NCI-H510A (cell line): Measurements from ENCODE around the gene ASCC2.
A peak's percentile ranks its signal among the peaks of the same experiment; 100 is the strongest.

Experiments used
- DNase-seq: peaks from one replicate; lab custom pipeline; 2025; lab: John Stamatoyannopoulos, UW

Gene ASCC2

GRCh38 chr22:29816980-29817379 is 21.1 kb downstream of the ASCC2 start:
- no peak for DNase-seq

- no peak for DNase-seq
These were observed 21.5 kb downstream of the ASCC2 start for GRCh38 chr22:29816539-29816938.

DNA sequence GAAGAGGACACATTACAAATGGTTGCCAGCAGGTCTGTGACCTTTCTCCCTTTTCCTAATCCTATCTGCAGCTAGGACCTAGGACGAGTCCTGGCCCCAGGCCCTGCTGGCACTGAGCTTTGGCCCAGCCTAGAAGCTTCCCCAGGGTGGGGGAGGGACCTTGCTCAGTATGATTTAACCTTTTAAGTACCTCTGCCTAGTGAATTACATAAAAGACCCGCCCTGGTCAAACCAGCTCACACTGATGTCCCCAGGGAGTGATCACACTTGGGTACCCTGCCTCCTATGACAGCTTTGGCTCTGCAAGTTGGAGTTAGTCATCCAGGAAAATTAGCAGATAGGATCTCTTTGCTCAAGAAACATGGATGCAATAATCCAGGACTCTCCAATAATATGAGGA is 21.9 kb downstream of the ASCC2 start:
- DNase-seq: no peak

- DNase-seq: no peak
These were observed 22.5 kb downstream of the ASCC2 start for GRCh38 chr22:29815580-29815979.

DNA sequence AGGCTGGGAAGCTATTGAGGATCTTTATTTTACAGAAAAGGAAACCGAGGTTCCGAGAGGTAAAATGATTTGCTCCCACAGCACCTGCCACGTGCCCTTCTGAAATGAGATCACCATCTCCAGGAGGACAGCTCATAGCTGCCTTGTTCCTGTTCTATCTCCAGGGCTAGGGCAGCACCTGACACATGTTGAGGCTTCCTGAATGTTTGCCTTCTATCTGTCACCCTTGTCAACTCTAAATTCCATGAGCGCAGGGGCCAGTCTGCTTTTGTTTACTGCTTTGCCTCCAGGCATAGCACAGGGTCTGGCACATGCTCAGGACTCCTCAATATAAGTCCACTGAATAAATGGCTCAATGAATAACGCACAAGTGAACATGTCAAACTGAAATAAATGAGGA is 24.1 kb downstream of the ASCC2 start:
- DNase-seq: no peak

DNA sequence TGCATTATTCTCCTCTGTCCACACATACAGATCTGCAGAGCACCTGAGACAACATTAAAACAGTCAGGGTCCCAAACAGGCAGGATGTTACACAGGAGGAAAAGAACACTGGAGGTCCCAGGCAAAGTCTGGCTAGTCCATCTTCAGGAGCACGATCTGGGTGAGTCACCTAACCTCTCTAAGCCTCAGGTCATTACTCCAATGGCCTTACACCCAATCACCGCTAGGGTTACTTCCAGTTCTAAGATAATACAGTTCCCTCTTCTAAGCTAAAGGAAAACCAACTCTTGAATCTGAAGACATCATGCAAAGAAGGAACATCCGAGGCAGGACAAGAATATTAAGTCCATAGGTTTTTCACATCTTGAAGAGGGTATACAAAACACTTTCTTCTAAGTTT is 24.5 kb downstream of the ASCC2 start:
- DNase-seq: no peak

DNA sequence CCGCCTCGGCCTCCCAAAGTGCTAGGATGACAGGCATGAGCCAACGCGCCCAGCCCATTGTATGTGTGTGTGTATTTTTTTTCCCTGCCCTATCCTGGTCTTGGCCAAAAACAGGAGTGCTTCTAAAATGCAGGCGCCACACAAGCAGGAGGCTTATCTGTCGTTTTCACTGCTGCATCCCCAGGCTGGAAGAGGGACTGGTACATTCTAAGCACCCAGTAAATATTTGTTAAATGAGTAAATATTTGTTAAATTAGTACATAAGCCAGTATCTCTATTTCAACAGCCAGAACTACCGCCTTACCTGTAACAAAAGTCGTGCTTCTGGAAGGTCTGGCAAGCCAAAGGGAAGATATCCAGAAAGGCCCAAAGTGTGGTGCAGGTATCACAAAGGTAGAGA is 24.9 kb downstream of the ASCC2 start:
- DNase-seq: no peak

DNA sequence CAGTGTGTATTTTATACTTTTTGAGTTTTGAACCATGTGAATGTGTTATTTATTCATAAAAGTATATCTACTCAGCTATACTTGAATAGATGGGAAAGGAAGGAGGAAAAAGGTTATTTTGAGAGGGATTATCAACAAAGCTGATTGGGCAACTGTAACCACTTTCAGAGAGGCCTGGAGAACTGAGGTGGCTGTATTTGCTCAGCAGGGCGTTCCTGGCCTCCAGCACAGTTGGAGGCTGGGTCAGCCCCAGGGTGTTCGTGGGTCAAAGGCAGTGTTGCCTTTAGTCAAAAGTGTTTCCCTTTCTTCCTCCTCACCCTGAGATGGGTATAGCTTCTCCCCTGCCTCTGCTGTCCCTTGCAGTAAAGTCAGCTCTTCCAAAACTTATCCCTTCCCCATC is 26.7 kb downstream of the ASCC2 start:
- no peak for DNase-seq

DNA sequence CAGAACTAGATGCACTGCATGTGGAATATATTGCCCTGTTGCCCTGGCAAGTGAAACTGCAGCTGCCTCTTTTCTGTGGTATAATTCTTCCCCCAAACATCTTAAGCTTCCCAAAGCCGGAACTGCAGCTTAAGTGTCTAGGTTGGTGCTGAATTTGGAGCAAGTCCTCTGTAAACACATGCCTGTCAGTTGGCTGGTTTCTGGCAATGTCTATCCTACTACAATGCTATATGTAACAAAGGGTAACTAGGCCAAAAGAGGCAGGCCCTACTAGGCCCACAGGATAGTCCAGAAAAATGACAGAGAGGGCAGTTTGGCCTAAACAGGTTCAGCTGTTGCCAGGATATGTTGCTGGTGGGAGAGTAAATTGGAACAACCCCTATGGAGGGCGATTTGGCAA is 27.9 kb downstream of the ASCC2 start:
- DNase-seq: no peak

- no peak for DNase-seq
These were observed 31.9 kb downstream of the ASCC2 start for GRCh38 chr22:29806196-29806595.

DNA sequence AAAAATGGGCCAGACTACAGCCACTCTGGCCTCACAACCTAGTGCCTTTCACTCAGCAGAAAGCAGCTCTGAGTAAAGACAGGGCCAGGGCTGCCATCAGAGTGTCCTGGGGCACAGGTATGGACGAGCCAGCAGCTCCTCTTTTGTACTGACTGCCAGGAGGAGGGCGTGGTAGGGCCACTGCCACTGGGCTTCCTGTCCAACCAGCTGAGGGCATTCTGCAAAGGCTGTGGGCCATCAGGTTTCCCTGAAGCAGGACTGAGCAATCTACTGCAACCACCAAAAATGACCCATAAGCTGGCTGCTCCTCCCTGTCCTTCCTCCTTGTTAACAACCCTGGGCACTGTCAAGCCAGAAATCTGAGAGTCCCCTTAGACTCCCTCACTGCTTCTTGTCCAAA is 33.1 kb downstream of the ASCC2 start:
- DNase-seq: no peak

DNA sequence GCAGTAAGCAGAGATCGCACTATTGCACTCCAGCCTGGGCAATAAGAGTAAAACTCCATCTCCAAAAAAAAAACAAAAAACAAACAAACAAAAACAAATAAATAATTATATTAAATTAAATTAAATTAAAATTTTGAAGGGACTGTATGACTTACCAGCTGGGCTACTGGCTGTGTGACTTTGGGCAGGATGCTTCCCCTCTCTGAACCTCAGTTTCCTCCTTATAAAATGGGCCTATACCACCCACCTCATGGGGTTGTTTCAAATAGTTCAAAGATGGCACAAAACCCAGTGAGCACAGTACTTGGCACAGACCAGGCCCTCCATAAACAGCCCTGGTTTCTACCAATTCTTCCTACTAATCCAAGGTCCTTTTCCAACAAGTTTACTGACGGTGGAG is 34.9 kb downstream of the ASCC2 start:
- no peak for DNase-seq

DNA sequence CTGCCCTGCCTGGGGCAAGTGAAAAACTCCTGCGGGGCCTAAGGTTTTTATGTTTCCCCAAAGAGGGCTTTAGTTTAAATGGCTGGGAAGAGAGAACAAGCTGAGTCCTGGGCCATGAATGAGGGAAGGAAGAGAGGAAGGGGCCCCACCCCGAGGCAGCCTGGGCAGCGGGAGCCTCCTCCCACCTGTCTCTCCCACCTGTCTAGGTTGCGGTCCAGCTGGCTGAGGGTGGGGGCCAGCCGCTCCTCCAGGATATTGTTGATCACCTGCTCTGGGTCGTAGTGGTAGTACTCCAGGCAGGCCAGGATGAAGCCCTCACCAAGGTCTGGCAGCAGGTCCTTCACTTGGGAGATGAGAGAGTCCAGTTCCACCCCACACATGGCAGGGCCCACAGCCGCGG is 36.3 kb downstream of the ASCC2 start:
- DNase-seq: peak; percentile 59

DNA sequence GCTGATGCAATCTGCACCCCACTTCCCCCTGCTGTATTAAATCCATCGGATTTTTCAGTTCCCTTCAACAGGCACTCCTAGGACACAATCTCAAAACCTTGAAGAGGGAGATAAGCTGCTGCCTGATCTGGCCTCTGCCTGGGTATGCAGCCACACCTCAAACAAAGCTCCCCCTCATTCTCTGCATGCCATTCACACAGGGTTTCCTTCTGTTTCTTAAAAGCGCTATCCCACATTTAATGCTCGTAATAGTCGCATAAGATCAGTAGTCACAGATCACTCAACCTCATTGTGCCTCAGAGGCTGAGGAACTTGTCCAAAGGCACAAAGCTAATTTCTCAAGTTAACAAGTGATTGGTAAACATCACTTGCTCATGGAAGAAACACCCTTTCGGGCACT is 36.9 kb downstream of the ASCC2 start:
- DNase-seq: no peak

DNA sequence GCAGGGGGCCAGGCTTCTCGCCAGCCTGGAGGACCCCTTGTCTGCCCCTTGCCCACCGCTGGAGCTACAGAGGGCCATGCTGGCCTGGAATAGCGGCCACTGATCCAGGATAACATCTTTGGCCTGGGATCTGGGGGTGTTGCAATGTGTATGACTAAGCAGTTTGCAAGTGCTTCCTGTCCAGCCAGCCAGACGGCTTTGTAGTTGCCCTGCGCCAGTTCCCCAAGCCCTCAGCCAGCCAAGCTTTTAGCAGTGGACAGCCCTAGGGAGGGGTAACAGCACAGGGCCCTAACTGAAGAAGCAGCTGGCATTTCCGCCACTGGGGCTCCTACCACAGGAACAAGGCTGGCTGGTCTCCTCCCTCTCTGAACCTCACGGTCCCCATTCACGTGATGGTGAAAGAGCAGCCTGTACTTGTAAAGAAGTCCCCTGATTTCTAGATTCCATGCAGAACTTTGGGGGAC is 38.8 kb downstream of the ASCC2 start:
- DNase-seq: peak; percentile 82

DNA sequence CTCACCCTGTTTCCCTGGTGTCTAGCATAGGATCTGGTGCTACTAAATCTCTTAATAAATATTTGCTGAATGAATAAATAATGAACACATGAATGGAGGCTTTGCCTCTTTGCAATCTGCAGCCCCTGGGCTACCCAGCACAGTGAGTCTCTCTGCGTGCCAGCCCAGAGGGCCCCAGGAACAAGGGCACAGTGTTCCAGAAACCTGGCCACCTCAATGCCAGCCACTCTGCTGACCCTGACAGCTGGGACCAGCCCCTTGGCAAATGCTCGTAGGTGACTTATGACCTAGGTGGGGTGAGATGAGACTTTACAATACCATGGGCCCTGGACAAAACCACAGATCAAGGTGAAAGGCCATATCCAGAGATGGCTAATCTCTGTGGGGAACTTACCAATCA is 39.3 kb downstream of the ASCC2 start:
- DNase-seq: no peak

DNA sequence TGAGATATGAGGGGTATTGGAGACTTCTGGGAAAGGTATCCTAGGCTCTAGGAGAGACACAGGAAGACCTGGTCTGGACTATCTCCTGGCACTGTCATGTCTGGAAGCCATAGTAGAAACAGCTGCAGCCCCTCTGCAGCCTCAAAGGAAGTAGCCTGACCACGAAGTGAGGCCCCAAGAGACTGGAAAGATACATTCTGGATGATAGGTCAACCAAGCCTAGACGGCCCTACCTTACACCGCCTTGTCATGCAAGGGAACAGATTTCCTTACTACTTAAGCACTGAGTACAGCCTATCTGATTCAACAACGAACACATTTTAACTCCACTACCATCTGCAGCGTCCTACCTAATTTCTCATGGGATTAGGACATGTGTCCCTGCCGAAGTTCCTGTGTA is 39.8 kb downstream of the ASCC2 start:
- no peak for DNase-seq

GRCh38 chr22:29797351-29797750 is 40.7 kb downstream of the ASCC2 start:
- no peak for DNase-seq

GRCh38 chr22:29795663-29796062 is 42.4 kb downstream of the ASCC2 start:
- DNase-seq: no peak

DNA sequence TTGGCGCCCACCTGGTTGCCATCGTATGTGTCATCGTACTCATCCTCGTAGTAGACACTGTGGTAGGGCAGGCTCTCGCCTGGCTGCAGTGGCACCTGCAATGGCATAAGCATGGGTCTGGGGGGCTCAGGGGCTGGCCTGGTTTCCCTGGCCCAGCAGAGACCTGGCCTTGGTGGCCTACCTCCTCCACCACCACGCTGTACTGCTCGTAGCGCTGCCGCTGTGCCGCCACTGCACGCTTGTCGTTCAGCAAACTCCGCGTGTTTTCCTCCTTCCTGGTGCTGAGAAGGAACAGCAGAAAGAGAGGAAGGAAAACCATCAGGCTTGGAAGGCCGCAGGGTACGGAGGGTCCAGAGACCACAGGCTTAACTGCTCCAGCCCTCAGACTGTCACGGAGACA is 44.7 kb downstream of the ASCC2 start:
- no peak for DNase-seq

GRCh38 chr22:29790061-29790460 is 48.0 kb downstream of the ASCC2 start:
- no peak for DNase-seq

- no peak for DNase-seq
These were observed 49.5 kb downstream of the ASCC2 start for GRCh38 chr22:29788339-29789279.

GRCh38 chr22:29787371-29787980 is 50.6 kb downstream of the ASCC2 start:
- no peak for DNase-seq

DNA sequence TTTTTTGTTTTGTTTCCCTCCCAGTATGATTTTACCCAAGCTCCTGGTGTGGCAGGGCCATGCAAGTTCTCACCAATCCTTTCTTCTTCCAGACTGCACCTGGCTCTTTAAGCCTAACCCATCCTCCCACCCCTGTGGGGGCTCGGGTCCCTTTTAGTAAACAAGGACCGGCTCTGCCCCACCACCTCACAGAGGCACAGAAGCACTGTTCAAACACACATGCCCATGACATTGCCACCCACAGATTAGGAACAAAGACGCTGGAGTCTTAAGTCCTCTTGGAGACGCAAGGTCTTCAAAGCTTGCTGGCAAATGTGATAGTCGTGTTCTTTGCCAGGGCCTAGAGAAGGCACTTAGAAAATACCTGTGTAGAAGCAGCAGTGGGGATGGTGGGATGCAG is 52.0 kb downstream of the ASCC2 start:
- no peak for DNase-seq
